Measurements from ENCODE around the gene MBNL2.

MBNL2 gene

DNA sequence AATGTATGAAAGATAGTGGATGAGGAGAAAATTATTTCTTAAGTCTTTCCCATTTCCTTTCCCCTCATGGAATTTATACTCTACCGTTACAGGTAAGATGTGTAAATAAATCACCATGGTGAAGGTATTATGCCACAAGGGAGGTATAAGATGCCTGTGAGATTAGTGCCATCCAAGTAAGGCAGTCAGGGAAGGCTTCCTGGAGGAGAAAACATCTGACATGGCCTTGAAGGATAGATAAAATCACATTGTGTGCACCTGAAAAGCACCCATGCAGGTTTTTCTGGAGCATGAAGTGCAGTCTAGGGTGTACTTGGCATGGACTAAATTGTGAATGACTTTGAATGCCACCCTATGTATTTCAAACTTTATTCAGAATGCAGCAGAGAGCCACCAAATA lies 15.3 kb downstream of the MBNL2 start:
- Histone ChIP-seq H3K4me3 (ENCODE audit: low read length) (no peak overlapping the region), H3K36me3 (ENCODE audit: insufficient read depth, low read depth, low read length) (no peaks in the 10 kb centered on the region), H3K9me3 (ENCODE audit: insufficient read depth, low read depth, low read length) (no peaks in the 10 kb centered on the region), H3K4me1 (ENCODE audit: insufficient read depth, low read length) (peaks cover 14% of the 10 kb centered on the region; the same call in 1 of the 2 replicates), H3K27me3 (ENCODE audit: insufficient read depth, low read length) (peaks cover 70% of the 10 kb centered on the region), H3K9ac (ENCODE audit: low read depth, low read length) (no peak overlapping the region), H3K27ac (ENCODE audit: low read length) (no peak overlapping the region)

DNA sequence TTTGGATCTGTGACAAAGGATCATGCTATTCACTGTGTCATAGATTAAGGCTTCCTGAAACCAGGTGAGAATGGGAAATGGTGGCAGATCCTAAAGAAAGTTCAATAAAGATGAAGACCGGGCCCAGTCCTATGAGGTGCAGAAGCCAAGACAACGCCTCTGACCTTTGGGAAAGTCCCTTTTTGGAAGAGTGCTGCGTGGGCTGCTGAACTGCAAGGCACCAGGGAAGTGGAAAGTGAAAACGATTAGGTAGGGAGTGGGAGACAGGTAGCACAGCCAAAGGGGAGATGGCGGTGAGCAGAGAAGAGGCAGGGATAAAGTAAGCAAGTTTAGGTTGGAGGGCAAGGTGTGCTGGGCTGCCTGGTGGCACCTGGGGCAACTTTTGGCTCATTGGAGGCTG lies 16.3 kb downstream of the MBNL2 start:
- no peak overlapping the region for H3K4me3 ChIP-seq (ENCODE audit: low read length)

DNA sequence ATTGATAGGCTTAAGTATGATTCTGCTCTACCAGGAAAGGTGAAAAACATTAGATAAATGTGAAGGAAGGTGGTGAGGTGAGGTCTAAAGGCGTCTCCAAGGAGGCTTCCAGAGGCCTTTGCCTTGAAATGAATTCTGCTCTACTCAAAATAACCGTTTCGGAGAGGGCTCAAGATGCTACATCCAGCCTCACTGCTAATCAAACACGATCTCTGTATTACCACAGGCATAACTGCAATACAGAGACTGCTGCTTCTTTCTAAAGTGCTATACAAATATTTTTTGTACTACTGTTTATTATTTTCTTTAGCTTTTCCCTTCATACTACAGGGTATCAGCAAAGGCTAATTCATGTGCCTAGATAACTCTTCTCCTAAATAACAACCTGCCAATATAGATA lies 16.8 kb downstream of the MBNL2 start:
- Histone ChIP-seq H3K36me3 (ENCODE audit: insufficient read depth, low read depth, low read length) (no peaks in the 10 kb centered on the region), H3K4me3 (ENCODE audit: low read length) (no peak overlapping the region), H3K9me3 (ENCODE audit: insufficient read depth, low read depth, low read length) (no peaks in the 10 kb centered on the region), H3K4me1 (ENCODE audit: insufficient read depth, low read length) (peaks cover 14% of the 10 kb centered on the region; the same call in 1 of the 2 replicates), H3K9ac (ENCODE audit: low read depth, low read length) (no peak overlapping the region), H3K27me3 (ENCODE audit: insufficient read depth, low read length) (peaks cover 58% of the 10 kb centered on the region), H3K27ac (ENCODE audit: low read length) (no peak overlapping the region)

More for the DNA sequence above, 16.3 kb downstream of the MBNL2 start:
- Histone ChIP-seq H3K4me1 (ENCODE audit: insufficient read depth, low read length) (peaks cover 14% of the 10 kb centered on the region; the same call in 1 of the 2 replicates), H3K27ac (ENCODE audit: low read length) (no peak overlapping the region), H3K36me3 (ENCODE audit: insufficient read depth, low read depth, low read length) (no peaks in the 10 kb centered on the region), H3K9ac (ENCODE audit: low read depth, low read length) (no peak overlapping the region), H3K9me3 (ENCODE audit: insufficient read depth, low read depth, low read length) (no peaks in the 10 kb centered on the region), H3K27me3 (ENCODE audit: insufficient read depth, low read length) (peaks cover 62% of the 10 kb centered on the region)

DNA sequence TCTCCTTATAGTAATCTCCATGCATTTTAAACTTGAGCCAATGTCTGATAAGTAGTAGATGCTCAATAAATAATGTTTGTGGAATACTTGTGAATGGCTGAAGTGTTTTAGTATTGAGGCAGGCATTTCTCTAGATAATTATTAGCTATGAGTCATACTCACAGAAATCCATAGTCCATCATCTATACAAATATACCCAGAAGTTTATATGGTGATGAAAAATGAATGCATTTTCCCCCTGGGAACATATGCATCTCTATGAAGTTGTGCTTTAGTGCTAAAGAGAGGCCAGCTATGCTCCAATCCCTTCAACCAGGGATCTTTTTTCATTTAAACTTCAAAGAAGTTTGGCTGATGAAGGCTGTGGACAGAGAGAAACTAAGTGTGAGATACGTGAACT lies 17.2 kb downstream of the MBNL2 start:
- H3K4me1 ChIP-seq (ENCODE audit: insufficient read depth, low read length): peaks cover 14% of the 10 kb centered on the region; the same call in 1 of the 2 replicates
- H3K27ac ChIP-seq (ENCODE audit: low read length): no peak overlapping the region
- H3K9me3 ChIP-seq (ENCODE audit: insufficient read depth, low read depth, low read length): no peaks in the 10 kb centered on the region
- peaks cover 53% of the 10 kb centered on the region for H3K27me3 ChIP-seq (ENCODE audit: insufficient read depth, low read length)
- H3K9ac ChIP-seq (ENCODE audit: low read depth, low read length): no peak overlapping the region
- no peaks in the 10 kb centered on the region for H3K36me3 ChIP-seq (ENCODE audit: insufficient read depth, low read depth, low read length)
- H3K4me3 ChIP-seq (ENCODE audit: low read length): no peak overlapping the region

DNA sequence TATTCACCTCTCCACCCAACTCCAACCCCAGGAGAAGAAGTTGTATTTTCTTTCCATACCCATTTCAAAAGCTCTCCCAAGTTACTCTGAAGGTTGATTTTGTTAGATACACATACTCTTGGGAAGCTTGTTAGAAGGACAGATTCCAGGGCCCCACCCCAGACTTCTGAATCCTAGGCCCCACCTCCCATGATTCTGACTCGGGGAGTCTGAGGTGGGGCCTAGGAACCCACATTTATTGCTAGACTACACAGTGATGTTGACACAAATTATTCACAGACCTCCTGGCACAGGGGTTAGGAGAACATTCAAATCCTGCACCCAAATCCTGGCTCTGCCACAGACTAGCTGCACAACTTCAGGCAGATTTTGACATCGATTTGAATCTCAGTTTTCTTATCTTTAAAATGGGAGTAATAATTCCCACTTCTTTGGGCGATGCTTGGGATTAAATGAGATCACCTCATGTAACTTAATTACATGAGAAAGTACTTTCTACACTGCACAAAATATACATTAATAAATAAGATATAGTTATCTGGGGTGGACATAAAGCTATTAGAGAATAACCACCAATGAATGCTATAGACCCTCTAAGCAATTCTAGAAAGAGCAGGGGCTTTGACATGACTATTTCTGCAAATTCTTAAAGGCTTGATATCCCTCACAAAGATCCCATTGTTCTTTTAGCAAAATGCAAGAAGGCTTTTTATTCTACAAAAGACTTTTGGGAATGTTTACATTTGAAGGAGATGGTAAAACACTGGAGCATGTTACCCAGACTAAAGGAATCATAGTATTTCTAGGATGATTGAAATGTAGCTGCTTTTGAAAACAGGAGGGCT lies 18.0 kb downstream of the MBNL2 start:
- Histone ChIP-seq H3K9me3 (ENCODE audit: insufficient read depth, low read depth, low read length) (no peaks in the 10 kb centered on the region), H3K4me1 (ENCODE audit: insufficient read depth, low read length) (peaks cover 14% of the 10 kb centered on the region; the same call in 1 of the 2 replicates), H3K4me3 (ENCODE audit: low read length) (no peak overlapping the region), H3K27ac (ENCODE audit: low read length) (no peak overlapping the region), H3K9ac (ENCODE audit: low read depth, low read length) (peak overlapping the region; percentile 5; the same call in 1 of the 2 replicates), H3K36me3 (ENCODE audit: insufficient read depth, low read depth, low read length) (no peaks in the 10 kb centered on the region), H3K27me3 (ENCODE audit: insufficient read depth, low read length) (peaks cover 45% of the 10 kb centered on the region; the same call in 1 of the 2 replicates)

DNA sequence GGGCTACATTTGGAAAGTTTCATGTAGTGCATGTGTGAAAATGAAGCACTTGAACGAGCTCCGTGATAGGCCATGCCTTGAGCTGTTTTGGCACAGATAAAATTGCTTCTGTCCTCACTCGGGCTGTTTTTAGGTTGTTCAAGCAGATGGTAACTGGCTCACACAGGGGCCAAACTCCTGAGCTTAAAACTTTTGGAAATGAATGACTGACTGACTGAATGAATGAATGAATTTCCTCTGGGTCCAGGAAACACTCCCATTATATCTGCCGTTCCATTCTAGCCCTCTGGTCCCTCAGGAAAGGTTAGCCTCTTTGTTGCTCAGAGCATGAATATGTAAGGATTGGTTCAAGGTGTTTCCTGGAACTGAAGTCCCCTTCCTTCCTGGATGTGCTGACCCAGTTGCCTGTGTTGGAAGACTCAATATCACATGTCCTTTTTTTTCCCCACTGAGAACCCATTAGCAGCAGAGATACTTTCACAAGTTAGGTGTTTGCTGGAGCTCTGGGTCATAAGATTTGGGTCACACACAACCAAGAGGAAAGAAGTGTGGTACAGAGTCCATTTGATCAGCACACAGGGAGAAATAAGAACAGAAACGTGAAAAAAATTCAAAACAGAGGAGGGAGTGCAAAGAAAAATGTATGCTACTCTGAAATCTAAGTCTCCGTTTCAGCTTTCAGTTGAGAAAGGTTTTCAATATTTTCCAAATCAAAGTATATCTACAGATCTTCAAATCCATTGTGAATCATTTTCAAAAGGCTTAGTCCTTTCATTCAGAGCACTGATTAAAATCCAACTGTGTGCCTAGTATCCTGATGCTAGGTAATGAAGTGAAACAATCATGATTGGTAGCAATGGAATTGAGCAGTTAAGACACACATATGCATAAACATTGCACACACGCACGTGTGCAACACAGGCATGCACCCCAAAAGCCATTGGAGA lies 18.9 kb downstream of the MBNL2 start:
- no peak overlapping the region for H3K27ac ChIP-seq (ENCODE audit: low read length)
- no peaks in the 10 kb centered on the region for H3K9me3 ChIP-seq (ENCODE audit: insufficient read depth, low read depth, low read length)
- H3K4me1 ChIP-seq (ENCODE audit: insufficient read depth, low read length): peaks cover 14% of the 10 kb centered on the region; the same call in 1 of the 2 replicates
- no peaks in the 10 kb centered on the region for H3K36me3 ChIP-seq (ENCODE audit: insufficient read depth, low read depth, low read length)
- H3K27me3 ChIP-seq (ENCODE audit: insufficient read depth, low read length): peaks cover 36% of the 10 kb centered on the region; the same call in 1 of the 2 replicates
- H3K9ac ChIP-seq (ENCODE audit: low read depth, low read length): peak overlapping the region; percentile 5; the same call in 1 of the 2 replicates
- H3K4me3 ChIP-seq (ENCODE audit: low read length): no peak overlapping the region

DNA sequence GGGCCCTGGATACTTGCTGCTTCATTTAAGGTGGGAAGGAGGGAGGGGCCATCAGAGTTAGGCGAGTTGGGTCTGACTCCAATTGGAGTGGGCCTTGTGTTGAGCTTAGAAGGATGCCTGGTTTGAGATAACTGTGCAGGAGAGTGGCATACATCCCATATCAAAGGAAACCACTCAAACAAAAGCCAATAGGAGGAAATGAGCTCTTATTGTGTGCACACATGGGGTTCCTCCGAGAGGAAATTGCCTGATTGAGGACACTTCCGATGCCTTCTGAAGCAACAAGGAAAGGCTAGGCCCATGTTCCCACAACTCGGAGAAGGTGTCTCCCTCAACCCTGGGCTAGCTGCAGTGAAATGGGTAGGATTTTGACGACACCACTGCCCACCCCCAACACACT lies 19.6 kb downstream of the MBNL2 start:
- peaks cover 31% of the 10 kb centered on the region; the same call in 1 of the 2 replicates for H3K27me3 ChIP-seq (ENCODE audit: insufficient read depth, low read length)
- no peaks in the 10 kb centered on the region for H3K9me3 ChIP-seq (ENCODE audit: insufficient read depth, low read depth, low read length)
- H3K36me3 ChIP-seq (ENCODE audit: insufficient read depth, low read depth, low read length): no peaks in the 10 kb centered on the region
- H3K27ac ChIP-seq (ENCODE audit: low read length): no peak overlapping the region
- peaks cover 14% of the 10 kb centered on the region; the same call in 1 of the 2 replicates for H3K4me1 ChIP-seq (ENCODE audit: insufficient read depth, low read length)
- no peak overlapping the region for H3K4me3 ChIP-seq (ENCODE audit: low read length)
- H3K9ac ChIP-seq (ENCODE audit: low read depth, low read length): no peak overlapping the region

DNA sequence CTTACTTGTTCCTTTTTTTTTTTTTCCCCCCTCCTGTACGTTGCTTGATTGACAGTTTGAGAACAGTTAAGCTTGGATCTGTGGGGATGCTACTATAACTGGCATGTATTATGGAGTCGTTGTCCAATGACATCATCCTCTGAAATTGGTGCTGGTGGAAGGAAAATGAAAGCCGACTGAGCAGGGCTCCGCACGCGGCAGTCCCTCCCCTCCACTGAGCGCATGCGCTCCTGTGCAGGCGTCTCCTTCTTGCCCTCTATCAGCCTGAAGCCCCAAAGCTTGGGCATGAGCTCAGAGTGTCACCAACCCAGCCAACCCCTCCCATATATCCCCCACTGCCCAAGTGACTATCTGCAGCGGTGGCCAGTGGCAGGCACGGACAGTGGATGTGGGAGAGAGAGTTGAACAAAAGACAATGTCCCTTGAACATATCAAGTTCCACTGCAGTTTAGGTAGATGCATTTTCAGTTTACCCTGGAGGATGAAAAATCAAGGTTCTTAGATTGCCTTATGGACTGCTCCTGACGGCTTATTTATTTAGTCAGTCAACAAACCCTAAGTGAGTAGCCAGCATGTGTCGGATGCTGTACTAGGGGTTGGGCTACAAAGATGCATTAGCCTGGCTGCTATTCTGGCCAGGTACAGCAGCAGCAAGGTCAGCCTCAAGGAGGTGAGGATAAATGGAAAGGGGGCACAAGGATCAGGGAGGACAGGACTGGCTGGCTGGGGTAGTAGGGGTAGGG lies 20.8 kb downstream of the MBNL2 start:
- no peak overlapping the region for H3K4me3 ChIP-seq (ENCODE audit: low read length)
- no peaks in the 10 kb centered on the region for H3K9me3 ChIP-seq (ENCODE audit: insufficient read depth, low read depth, low read length)
- H3K4me1 ChIP-seq (ENCODE audit: insufficient read depth, low read length): peaks cover 14% of the 10 kb centered on the region; the same call in 1 of the 2 replicates
- peaks cover 20% of the 10 kb centered on the region; the same call in 1 of the 2 replicates for H3K27me3 ChIP-seq (ENCODE audit: insufficient read depth, low read length)
- no peaks in the 10 kb centered on the region for H3K36me3 ChIP-seq (ENCODE audit: insufficient read depth, low read depth, low read length)
- no peak overlapping the region for H3K9ac ChIP-seq (ENCODE audit: low read depth, low read length)
- no peak overlapping the region for H3K27ac ChIP-seq (ENCODE audit: low read length)

DNA sequence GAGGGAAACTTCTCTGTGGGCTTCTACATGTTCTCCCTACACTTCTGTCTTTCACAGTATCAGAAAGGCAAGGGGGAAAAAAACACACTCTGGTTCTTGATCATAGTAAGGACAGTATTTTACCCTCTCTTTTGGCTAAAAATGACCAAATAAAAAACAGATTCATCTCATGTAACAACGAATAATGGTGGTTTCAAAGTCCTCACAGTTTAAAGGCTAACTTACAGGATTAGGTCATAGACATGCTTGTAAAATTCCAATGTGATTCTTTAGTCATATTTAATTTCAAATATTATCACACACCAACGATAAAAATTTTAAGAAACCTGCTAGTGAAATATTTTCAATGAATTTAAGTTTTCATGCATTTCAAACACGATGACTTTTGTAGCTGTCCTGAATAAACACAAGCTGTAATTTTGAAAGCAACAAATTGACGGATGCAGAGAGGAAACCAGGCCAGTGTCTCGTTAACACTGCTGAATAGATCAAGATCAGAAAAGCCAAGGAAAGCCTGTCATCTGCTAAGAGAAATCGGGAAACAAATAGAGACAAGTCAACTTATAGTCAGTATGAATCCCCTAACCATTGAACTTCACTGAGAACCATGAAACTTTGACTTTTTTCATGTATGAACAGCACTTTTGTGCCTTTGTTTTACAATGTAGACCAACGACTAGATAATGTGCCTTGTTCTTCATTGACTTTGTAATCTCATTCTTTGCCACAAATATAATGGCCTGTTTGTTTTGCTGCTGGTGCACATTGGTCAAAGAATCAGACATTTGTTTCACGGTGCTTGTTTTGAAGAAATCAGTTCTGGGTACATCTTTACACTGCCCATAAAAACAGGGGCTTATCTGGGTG lies 22.0 kb downstream of the MBNL2 start:
- Histone ChIP-seq H3K4me1 (ENCODE audit: insufficient read depth, low read length) (peaks cover 19% of the 10 kb centered on the region; the same call in 1 of the 2 replicates), H3K9me3 (ENCODE audit: insufficient read depth, low read depth, low read length) (no peaks in the 10 kb centered on the region), H3K27ac (ENCODE audit: low read length) (no peak overlapping the region), H3K4me3 (ENCODE audit: low read length) (no peak overlapping the region), H3K9ac (ENCODE audit: low read depth, low read length) (no peak overlapping the region), H3K36me3 (ENCODE audit: insufficient read depth, low read depth, low read length) (no peaks in the 10 kb centered on the region), H3K27me3 (ENCODE audit: insufficient read depth, low read length) (peaks cover 7% of the 10 kb centered on the region; the same call in 1 of the 2 replicates)

DNA sequence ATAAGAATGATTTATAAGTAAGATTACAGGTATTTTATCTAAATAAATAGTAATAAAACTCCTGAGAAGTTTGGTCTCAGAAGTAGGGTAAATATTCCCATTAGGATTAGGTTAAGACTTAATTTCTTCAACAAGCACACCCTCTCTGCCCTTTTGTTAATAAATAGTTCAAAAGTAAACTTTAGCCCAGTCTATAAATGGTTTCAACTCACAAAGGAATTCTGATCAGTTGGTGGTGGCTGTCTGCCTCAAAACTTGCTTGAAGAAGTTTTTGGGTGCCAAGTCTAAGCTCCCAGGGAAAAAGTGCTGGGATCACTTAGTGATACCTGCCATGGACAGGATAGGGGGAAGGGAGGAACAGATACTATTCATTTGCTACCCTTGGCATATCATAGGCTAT lies 22.9 kb downstream of the MBNL2 start:
- Histone ChIP-seq H3K27me3 (ENCODE audit: insufficient read depth, low read length) (no peaks in the 10 kb centered on the region; the same call in 1 of the 2 replicates), H3K9ac (ENCODE audit: low read depth, low read length) (no peak overlapping the region), H3K36me3 (ENCODE audit: insufficient read depth, low read depth, low read length) (no peaks in the 10 kb centered on the region), H3K4me1 (ENCODE audit: insufficient read depth, low read length) (peaks cover 26% of the 10 kb centered on the region; the same call in 1 of the 2 replicates), H3K4me3 (ENCODE audit: low read length) (no peak overlapping the region), H3K9me3 (ENCODE audit: insufficient read depth, low read depth, low read length) (no peaks in the 10 kb centered on the region), H3K27ac (ENCODE audit: low read length) (no peak overlapping the region)

Data from iPS-20b (cell line).